ENCODE measurements around the gene FAM107B.

DNA sequence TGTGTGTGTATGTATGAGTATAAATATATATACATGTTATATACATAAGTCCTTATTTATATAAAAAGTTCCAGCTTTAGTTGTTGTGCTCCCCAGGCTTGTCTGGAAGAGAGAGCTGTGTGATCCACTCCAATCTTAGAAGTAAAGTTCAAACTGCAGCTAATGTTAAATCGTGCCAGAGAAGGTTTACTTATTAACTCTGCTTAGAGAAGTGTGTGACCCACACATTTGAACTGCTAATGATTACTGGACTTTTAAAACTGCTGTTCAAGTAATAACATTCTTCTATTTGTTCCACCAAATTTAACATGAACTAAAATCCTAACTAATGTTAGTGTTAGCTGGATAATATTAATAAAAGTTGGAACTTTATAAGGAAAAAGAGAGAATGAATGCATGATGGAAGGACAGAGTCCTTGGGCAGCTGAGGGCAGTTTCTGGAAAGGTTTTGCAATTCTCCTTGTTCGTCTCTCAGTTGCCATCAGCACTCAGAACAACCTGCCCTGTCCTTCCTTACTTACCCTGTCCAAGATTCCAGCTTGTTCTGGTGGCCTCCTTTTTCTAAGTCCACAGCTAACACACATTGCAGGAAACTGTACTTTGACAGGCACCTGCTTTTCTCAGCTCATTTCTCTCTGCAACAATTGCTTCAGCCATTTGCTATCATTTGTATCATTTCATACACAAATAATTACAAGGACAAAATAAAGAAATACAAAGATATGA, 162.6 kb downstream of the FAM107B start:
- TF ChIP-seq POLR2AphosphoS5 (IDR thresholded peaks at IDR 0.05) = no peak
- TF ChIP-seq POLR2A (IDR thresholded peaks at IDR 0.05) = no peak
- no peak for TF ChIP-seq CTCF (IDR thresholded peaks at IDR 0.05)
- no peak for TF ChIP-seq EP300 (IDR thresholded peaks at IDR 0.05)
